ENCODE data around the gene CPEB3. TPM values are rescaled to one million over a fixed set of nuclear protein-coding genes. Genes with fewer than 3 reads are reported as not detected.

The CPEB3 gene
- total and polyA plus RNA-seq, 9 of the 15 experiments (the other 6 are each of a cell fraction or from before 2014, with no cell fraction given): 0.15 to 1.2 (median 0.51) TPM

GRCh38 chr10:92290837-92291615 lies at the start of gene CPEB3, which contains the start of gene MARCHF5 (continued):
- no peak for TF ChIP-seq STAT5A (IDR thresholded peaks at IDR 0.05; ENCODE audit: borderline replicate concordance, low read length)
- TF ChIP-seq CHD7 (IDR thresholded peaks at IDR 0.05; ENCODE audit: low read depth, low read length): no peak
- TF ChIP-seq NFRKB (IDR thresholded peaks at IDR 0.05; ENCODE audit: low read depth): no peak
- TF ChIP-seq L3MBTL2 (IDR thresholded peaks at IDR 0.05): no peak
- TF ChIP-seq ZNF445 (CRISPR knock-in tag; IDR thresholded peaks at IDR 0.05; ENCODE audit: low read depth): no peak
- 0 out of 2 replicates have a peak, but pooled peaks have one; percentile 22 for TF ChIP-seq ZFP91 (CRISPR knock-in tag; IDR thresholded peaks at IDR 0.05)
- no peak for TF ChIP-seq TAF7 (tag; IDR thresholded peaks at IDR 0.05)
- TF ChIP-seq ZC3H4 (CRISPR knock-in tag; IDR thresholded peaks at IDR 0.05; ENCODE audit: borderline replicate concordance): peak; percentile 46; the same call in 1 of the 2 replicates
- no peak for TF ChIP-seq ZKSCAN1 (IDR thresholded peaks at IDR 0.05; ENCODE audit: low read depth, low read length)
- no peak for TF ChIP-seq DDX20 (tag; IDR thresholded peaks at IDR 0.05; ENCODE audit: low read depth)
- no peak for TF ChIP-seq THAP12 (CRISPR knock-in tag; IDR thresholded peaks at IDR 0.05)

Data from K562 (cell line).